ENCODE data around the gene MYH9. TPM values are rescaled to one million over a fixed set of nuclear protein-coding genes. Genes with fewer than 3 reads are reported as not detected.
A peak's percentile ranks its signal among the peaks of the same experiment; 100 is the strongest.

MYH9 gene
- total RNA-seq, 1 donor from 2014 or later, result 122 TPM

GRCh38 chr22:36303874-36304273 is 83.9 kb downstream of the MYH9 start:
- Mint-ChIP-seq H3K36me3 (ENCODE audit: unreplicated experiment) (no peaks in the 10 kb centered on the region), H3K4me1 (ENCODE audit: low read depth, unreplicated experiment) (no peaks in the 10 kb centered on the region), H3K27me3 (ENCODE audit: unreplicated experiment) (peaks cover 5% of the 10 kb centered on the region)

GRCh38 chr22:36303115-36303467 is 84.7 kb downstream of the MYH9 start:
- no peaks in the 10 kb centered on the region for H3K9me3 Mint-ChIP-seq (ENCODE audit: unreplicated experiment)

More at GRCh38 chr22:36303874-36304273, 83.9 kb downstream of the MYH9 start:
- Mint-ChIP-seq H3K4me3 (ENCODE audit: unreplicated experiment) (no peak overlapping the region), H3K27ac (ENCODE audit: unreplicated experiment) (no peak overlapping the region), H3K9me3 (ENCODE audit: unreplicated experiment) (no peaks in the 10 kb centered on the region)
- TF ChIP-seq, protein P1, sequence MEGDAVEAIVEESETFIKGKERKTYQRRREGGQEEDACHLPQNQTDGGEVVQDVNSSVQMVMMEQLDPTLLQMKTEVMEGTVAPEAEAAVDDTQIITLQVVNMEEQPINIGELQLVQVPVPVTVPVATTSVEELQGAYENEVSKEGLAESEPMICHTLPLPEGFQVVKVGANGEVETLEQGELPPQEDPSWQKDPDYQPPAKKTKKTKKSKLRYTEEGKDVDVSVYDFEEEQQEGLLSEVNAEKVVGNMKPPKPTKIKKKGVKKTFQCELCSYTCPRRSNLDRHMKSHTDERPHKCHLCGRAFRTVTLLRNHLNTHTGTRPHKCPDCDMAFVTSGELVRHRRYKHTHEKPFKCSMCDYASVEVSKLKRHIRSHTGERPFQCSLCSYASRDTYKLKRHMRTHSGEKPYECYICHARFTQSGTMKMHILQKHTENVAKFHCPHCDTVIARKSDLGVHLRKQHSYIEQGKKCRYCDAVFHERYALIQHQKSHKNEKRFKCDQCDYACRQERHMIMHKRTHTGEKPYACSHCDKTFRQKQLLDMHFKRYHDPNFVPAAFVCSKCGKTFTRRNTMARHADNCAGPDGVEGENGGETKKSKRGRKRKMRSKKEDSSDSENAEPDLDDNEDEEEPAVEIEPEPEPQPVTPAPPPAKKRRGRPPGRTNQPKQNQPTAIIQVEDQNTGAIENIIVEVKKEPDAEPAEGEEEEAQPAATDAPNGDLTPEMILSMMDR (IDR thresholded peaks at IDR 0.05; ENCODE audit: partially characterized antibody, unreplicated experiment), result no peak
- no peak for DNase-seq

GRCh38 chr22:36302439-36303114 is 85.2 kb downstream of the MYH9 start:
- TF ChIP-seq, protein P1 (IDR thresholded peaks at IDR 0.05; ENCODE audit: partially characterized antibody, unreplicated experiment), result no peak
- Mint-ChIP-seq H3K9me3 (ENCODE audit: unreplicated experiment) (no peaks in the 10 kb centered on the region), H3K4me1 (ENCODE audit: low read depth, unreplicated experiment) (no peaks in the 10 kb centered on the region), H3K4me3 (ENCODE audit: unreplicated experiment) (no peak overlapping the region), H3K27me3 (ENCODE audit: unreplicated experiment) (peaks cover 5% of the 10 kb centered on the region), H3K27ac (ENCODE audit: unreplicated experiment) (no peak overlapping the region), H3K36me3 (ENCODE audit: unreplicated experiment) (no peaks in the 10 kb centered on the region)
- DNase-seq, result no peak

More at GRCh38 chr22:36303115-36303467, 84.7 kb downstream of the MYH9 start:
- Mint-ChIP-seq H3K4me1 (ENCODE audit: low read depth, unreplicated experiment) (no peaks in the 10 kb centered on the region), H3K36me3 (ENCODE audit: unreplicated experiment) (no peaks in the 10 kb centered on the region), H3K27ac (ENCODE audit: unreplicated experiment) (no peak overlapping the region), H3K27me3 (ENCODE audit: unreplicated experiment) (peaks cover 5% of the 10 kb centered on the region), H3K4me3 (ENCODE audit: unreplicated experiment) (no peak overlapping the region)
- DNase-seq, result no peak
- TF ChIP-seq, protein P1 (IDR thresholded peaks at IDR 0.05; ENCODE audit: partially characterized antibody, unreplicated experiment), result no peak

- peaks cover 4% of the 10 kb centered on the region for H3K36me3 Mint-ChIP-seq (ENCODE audit: unreplicated experiment)
- TF ChIP-seq, protein P1 (IDR thresholded peaks at IDR 0.05; ENCODE audit: partially characterized antibody, unreplicated experiment), result no peak
- no peaks in the 10 kb centered on the region for H3K9me3 Mint-ChIP-seq (ENCODE audit: unreplicated experiment)
- H3K4me1 Mint-ChIP-seq (ENCODE audit: low read depth, unreplicated experiment), result no peaks in the 10 kb centered on the region
- no peak overlapping the region for H3K4me3 Mint-ChIP-seq (ENCODE audit: unreplicated experiment)
- no peak for DNase-seq
- H3K27ac Mint-ChIP-seq (ENCODE audit: unreplicated experiment), result peak overlapping the region; percentile 1
- H3K27me3 Mint-ChIP-seq (ENCODE audit: unreplicated experiment), result peaks cover 3% of the 10 kb centered on the region
These were observed 85.9 kb downstream of the MYH9 start for GRCh38 chr22:36301851-36302250.

DNA sequence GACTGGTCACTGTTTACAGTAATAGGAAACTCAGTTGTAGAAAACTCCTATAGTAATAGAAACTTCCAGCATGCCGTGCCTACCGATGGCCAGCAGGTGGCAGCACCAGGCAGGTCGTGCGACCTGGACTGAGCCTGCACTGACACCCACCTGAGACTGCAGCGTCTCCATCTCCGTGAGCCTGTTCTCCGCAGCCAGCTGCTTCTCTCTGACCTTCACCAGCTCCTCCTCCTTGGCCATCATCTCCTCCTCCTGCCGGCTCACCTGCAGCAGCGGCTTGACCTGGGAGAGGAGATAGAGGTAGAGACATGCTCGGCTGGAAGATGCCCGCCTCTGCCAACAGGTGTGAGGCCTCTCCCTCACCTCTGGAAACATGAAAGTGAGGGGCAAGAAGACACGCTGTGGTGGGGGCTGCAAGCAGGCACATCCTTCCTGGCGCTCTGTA is 86.4 kb downstream of the MYH9 start:
- H3K4me1 Mint-ChIP-seq (ENCODE audit: low read depth, unreplicated experiment), result no peaks in the 10 kb centered on the region
- peaks cover 4% of the 10 kb centered on the region for H3K36me3 Mint-ChIP-seq (ENCODE audit: unreplicated experiment)
- H3K9me3 Mint-ChIP-seq (ENCODE audit: unreplicated experiment), result no peaks in the 10 kb centered on the region
- no peak overlapping the region for H3K4me3 Mint-ChIP-seq (ENCODE audit: unreplicated experiment)
- peak overlapping the region; percentile 1 for H3K27ac Mint-ChIP-seq (ENCODE audit: unreplicated experiment)
- DNase-seq, result peak; percentile 84
- TF ChIP-seq, protein P1 (IDR thresholded peaks at IDR 0.05; ENCODE audit: partially characterized antibody, unreplicated experiment), result peak; percentile 97
- H3K27me3 Mint-ChIP-seq (ENCODE audit: unreplicated experiment), result peaks cover 3% of the 10 kb centered on the region

Measured in glutamatergic neuron (in vitro differentiated cells).